ENCODE measurements around the gene RAB29. TPM values are rescaled to one million over a fixed set of nuclear protein-coding genes. Genes with fewer than 3 reads are reported as not detected.
"Not testable (repeated sequence)": the region's sequence is repeated elsewhere in the genome, so short reads cannot be mapped to it uniquely, and the experiment has no call there.

RAB29 gene
- 19.7 TPM for total RNA-seq (2013)
- polyA plus RNA-seq (10 to 100 TPM; 23.2 to 32.2 (median 31.5) TPM), polyA minus RNA-seq (13.4 and 18.3 TPM in 2 replicates), total RNA-seq (3.5 to 37.9 (median 25.5) reads per million in 11 experiments)

GRCh38 chr1:205775015-205775716 is at the start of gene RAB29:
Gene RAB29 (minus strand): TSS chr1:205775482. CDS start chr1:205774956, 526 bp downstream.
- no peaks in the 10 kb centered on the region for H3K27me3 ChIP-seq (ENCODE audit: control insufficient read depth in 2 of 2, insufficient read depth in 2 of 2, low read length in 2 of 2)
- peaks cover 47% of the 10 kb centered on the region for H3K4me1 Mint-ChIP-seq
- H3K36me3 Mint-ChIP-seq: peaks cover 23 to 24% of the 10 kb centered on the region in 2 donors
- H3K4me1 ChIP-seq (ENCODE audit: control insufficient read depth in 1 of 2, insufficient read depth in 2 of 2, low read length in 2 of 2): peaks cover 37 to 47% of the 10 kb centered on the region in 2 donors
- H3K9me3 Mint-ChIP-seq: no peaks in the 10 kb centered on the region
- peaks cover 5 to 19% of the 10 kb centered on the region in 2 donors for H3K36me3 ChIP-seq (replicated peaks in 1 of 2; ENCODE audit: control insufficient read depth in 1 of 2, insufficient read depth in 2 of 2, low read length in 2 of 2)
- DNase-seq: peak; percentile 70 to 84 (median 77)
- peak within 1 kb of the TSS; percentile 65 to 92 (median 73) for H3K4me3 ChIP-seq (replicated peaks in 1 of 3; ENCODE audit: low read depth in 2 of 3, low read length in 3 of 3)
- peak within 1 kb of the TSS; percentile 40 to 88 for H3K27ac ChIP-seq (ENCODE audit: low read depth in 1 of 2, low read length in 2 of 2)
- no peak for TF ChIP-seq CTCF (IDR thresholded peaks at IDR 0.05)
- WGBS (ENCODE audit: insufficient coverage): 0% methylated on average over 22 of the region's 40 CpGs
- H3K4me3 Mint-ChIP-seq: peak within 1 kb of the TSS; percentile 98
- H3K79me2 ChIP-seq (ENCODE audit: insufficient read depth, low read length): peaks cover 19% of the 10 kb centered on the region
- peak within 1 kb of the TSS; percentile 91 for H2AFZ ChIP-seq (ENCODE audit: insufficient read depth, low read depth, low read length, poor library complexity, severe bottlenecking)
- intact Hi-C loops (cut with micrococcal nuclease): no loop called here
- H3K27me3 Mint-ChIP-seq (ENCODE audit: low read depth in 3 of 3): peaks cover 0 to 3% (median 2%) of the 10 kb centered on the region in 3 donors
- peak within 1 kb of the TSS; percentile 96 for H3K4me2 ChIP-seq (replicated peaks; ENCODE audit: extremely low read depth, low read length, poor library complexity, severe bottlenecking)
- H3K9ac ChIP-seq (ENCODE audit: insufficient read depth, low read length, poor library complexity, severe bottlenecking): peak within 1 kb of the TSS; percentile 80
- H4K20me1 ChIP-seq (ENCODE audit: insufficient read depth, low read length): no peaks in the 10 kb centered on the region
- H3K9me3 ChIP-seq (replicated peaks in 1 of 2; ENCODE audit: control insufficient read depth in 1 of 2, insufficient read depth in 1 of 2, low read length in 2 of 2): no peaks in the 10 kb centered on the region
- peak within 1 kb of the TSS; percentile 87 to 98 (median 94) for H3K27ac Mint-ChIP-seq

GRCh38 chr1:205824180-205824579 is 48.9 kb upstream of the RAB29 start:
- Histone ChIP-seq H3K4me3 (replicated peaks in 1 of 3; ENCODE audit: low read depth in 2 of 3, low read length in 3 of 3) (no peak overlapping the region), H3K27me3 (ENCODE audit: control insufficient read depth in 2 of 2, insufficient read depth in 2 of 2, low read length in 2 of 2) (peaks cover 2 to 7% of the 10 kb centered on the region in 2 donors), H3K9ac (ENCODE audit: insufficient read depth, low read length, poor library complexity, severe bottlenecking) (no peak overlapping the region), H3K4me2 (replicated peaks; ENCODE audit: extremely low read depth, low read length, poor library complexity, severe bottlenecking) (no peak overlapping the region), H4K20me1 (ENCODE audit: insufficient read depth, low read length) (no peaks in the 10 kb centered on the region), H3K4me1 (ENCODE audit: control insufficient read depth in 1 of 2, insufficient read depth in 2 of 2, low read length in 2 of 2) (no peaks in the 10 kb centered on the region), H3K36me3 (replicated peaks in 1 of 2; ENCODE audit: control insufficient read depth in 1 of 2, insufficient read depth in 2 of 2, low read length in 2 of 2) (no peaks in the 10 kb centered on the region), H3K9me3 (replicated peaks in 1 of 2; ENCODE audit: control insufficient read depth in 1 of 2, insufficient read depth in 1 of 2, low read length in 2 of 2) (no peaks in the 10 kb centered on the region), H3K79me2 (ENCODE audit: insufficient read depth, low read length) (no peaks in the 10 kb centered on the region), H2AFZ (ENCODE audit: insufficient read depth, low read depth, low read length, poor library complexity, severe bottlenecking) (no peak overlapping the region), H3K27ac (ENCODE audit: low read depth in 1 of 2, low read length in 2 of 2) (no peak overlapping the region)
- Mint-ChIP-seq H3K4me3 (no peak overlapping the region), H3K27ac (no peak overlapping the region), H3K4me1 (no peaks in the 10 kb centered on the region), H3K9me3 (peaks cover 0 to 9% (median 4%) of the 10 kb centered on the region in 7 donors), H3K27me3 (ENCODE audit: low read depth in 3 of 3) (peaks cover 9 to 15% (median 13%) of the 10 kb centered on the region in 3 donors), H3K36me3 (no peaks in the 10 kb centered on the region)
- WGBS (ENCODE audit: insufficient coverage): 100% methylated on average over 2 of the region's 5 CpGs
- no peak for TF ChIP-seq CTCF (IDR thresholded peaks at IDR 0.05)
- intact Hi-C loops (cut with micrococcal nuclease): no loop called here
- DNase-seq: no peak

- H3K27me3 ChIP-seq (ENCODE audit: control insufficient read depth in 2 of 2, insufficient read depth in 2 of 2, low read length in 2 of 2); H3K4me1 Mint-ChIP-seq; H3K36me3 ChIP-seq (replicated peaks in 1 of 2; ENCODE audit: control insufficient read depth in 1 of 2, insufficient read depth in 2 of 2, low read length in 2 of 2); H3K27ac Mint-ChIP-seq; H3K4me3 ChIP-seq (replicated peaks in 1 of 3; ENCODE audit: low read depth in 2 of 3, low read length in 3 of 3); H3K79me2 ChIP-seq (ENCODE audit: insufficient read depth, low read length); H3K4me3 Mint-ChIP-seq; H3K9me3 Mint-ChIP-seq; intact Hi-C loops (cut with micrococcal nuclease); H3K9ac ChIP-seq (ENCODE audit: insufficient read depth, low read length, poor library complexity, severe bottlenecking); H3K4me2 ChIP-seq (replicated peaks; ENCODE audit: extremely low read depth, low read length, poor library complexity, severe bottlenecking); H3K27ac ChIP-seq (ENCODE audit: low read depth in 1 of 2, low read length in 2 of 2); H3K4me1 ChIP-seq (ENCODE audit: control insufficient read depth in 1 of 2, insufficient read depth in 2 of 2, low read length in 2 of 2); H4K20me1 ChIP-seq (ENCODE audit: insufficient read depth, low read length); H3K9me3 ChIP-seq (replicated peaks in 1 of 2; ENCODE audit: control insufficient read depth in 1 of 2, insufficient read depth in 1 of 2, low read length in 2 of 2); DNase-seq; H2AFZ ChIP-seq (ENCODE audit: insufficient read depth, low read depth, low read length, poor library complexity, severe bottlenecking); H3K36me3 Mint-ChIP-seq: not testable (repeated sequence)
- peaks cover 9 to 15% (median 13%) of the 10 kb centered on the region in 3 donors for H3K27me3 Mint-ChIP-seq (ENCODE audit: low read depth in 3 of 3)
- 100% methylated on average over 1 of the region's 2 CpGs for WGBS (ENCODE audit: insufficient coverage)
Measured at GRCh38 chr1:205823260-205823659, 48.0 kb upstream of the RAB29 start.

Data from CD14-positive monocyte (primary cell).